Left lung (tissue), 10 donors: ENCODE results near the gene CNTN5. TPM values are rescaled to one million over a fixed set of nuclear protein-coding genes. Genes with fewer than 3 reads are reported as not detected.

Source experiments
- ATAC-seq: fragments of 200-7000 bp; cut with Tn5 transposase; one replicate; pipeline ENCODE4 v1.9.1; 2020; ENCODE audit warnings: moderate library complexity
- DNase-seq, 4 donors: peaks; one replicate each; pipeline ENCODE4 v3.0.0-alpha.2; 2013 to 2020
- H3K27ac ChIP-seq, 2 donors: fragments of 200-600 bp; sonication (generic) in 1 of 2; one replicate each; pipeline versions ENCODE4 v1.5.0 to v1.8.0; 2020 to 2021
- H3K27me3 ChIP-seq, 2 donors: fragments of 200-600 bp; sonication (generic) in 1 of 2; one replicate each; pipeline versions ENCODE4 v1.5.0 to v1.8.0; 2020 to 2021
- H3K36me3 ChIP-seq, 2 donors: fragments of 200-600 bp; sonication (generic) in 1 of 2; one replicate each; pipeline versions ENCODE4 v1.5.0 to v1.8.0; 2020 to 2021
- H3K4me1 ChIP-seq, 2 donors: fragments of 200-600 bp; one replicate each; pipeline ENCODE4 v1.8.0; 2021
- H3K4me3 ChIP-seq, 2 donors: fragments of 200-600 bp; sonication (generic) in 1 of 2; one replicate each; pipeline versions ENCODE4 v1.5.0 to v1.8.0; 2020 to 2021; ENCODE audit warnings: mild to moderate bottlenecking in 1 of 2
- H3K9me3 ChIP-seq, 2 donors: fragments of 200-600 bp; sonication (generic) in 1 of 2; one replicate each; pipeline versions ENCODE4 v1.5.0 to v1.8.0; 2020 to 2021
- intact Hi-C, 2 donors: fragments of 100-400 bp; cut with DNase I; formaldehyde crosslinking; loops; one replicate each; pipeline versions ENCODE4 v1.11.2 to v1.14.2; 2022
- polyA plus RNA-seq, 6 donors: library from polyadenylated mRNA; unstranded; fragments of 120-200 nt; gene quantifications; one replicate each; pipeline ENCODE4 v1.2.1, GENCODE V29; 2013; ENCODE audit not compliant: insufficient read length in 6 of 6
- total RNA-seq, 2 donors: library from RNA; stranded (reverse); fragmentation: NEBNext Ultra II Directional; extraction: Animal tissue kit (Norgen Biotek cat#: 25700); gene quantifications; one replicate each; pipeline ENCODE4 v1.2.1, GENCODE V29; 2021
- TF ChIP-seq, protein P1 (sequence below), 2 donors: fragments of 200-600 bp; sonication (generic) in 1 of 2; IDR thresholded peaks; one replicate each; pipeline versions ENCODE4 v1.5.0 to v1.8.0; 2021; ENCODE audit warnings: antibody characterized with exemption in 2 of 2
- donor health status: DM: no; HTN: yes; CAD: no.
- donor health status: DM: no; HTN: no; CAD: no.

The CNTN5 gene
- total and polyA plus RNA-seq, 8 donors, result 0.08 to 0.34 (median 0.24) TPM; not detected in 1

DNA sequence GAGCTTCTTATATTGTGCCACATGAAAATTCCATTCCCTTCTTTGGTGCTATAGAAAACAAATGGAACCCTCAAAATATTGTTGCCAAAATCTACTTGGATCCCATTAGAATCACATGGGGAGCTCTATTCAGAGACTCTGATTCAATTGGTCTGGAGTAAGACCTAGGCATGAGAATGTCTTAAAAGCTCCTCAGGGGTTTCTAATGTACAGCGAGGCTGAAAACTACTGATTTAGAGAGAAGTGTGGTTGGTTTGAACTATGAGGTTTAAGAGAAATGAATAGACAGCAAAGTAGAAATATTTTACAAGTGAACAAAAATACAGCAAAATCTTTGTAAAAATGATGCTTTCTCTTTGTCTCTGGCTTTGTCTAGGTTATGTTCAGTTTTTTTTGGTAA is 514.7 kb downstream of the CNTN5 start:
- Histone ChIP-seq H3K9me3 (peaks cover 0 to 5% of the 10 kb centered on the region in 2 donors), H3K27ac (no peak overlapping the region), H3K27me3 (no peaks in the 10 kb centered on the region), H3K4me3 (no peak overlapping the region), H3K36me3 (no peaks in the 10 kb centered on the region), H3K4me1 (no peaks in the 10 kb centered on the region)
- intact Hi-C loops, result no loop called here
- ATAC-seq (no peak), DNase-seq (no peak)
- TF ChIP-seq, protein P1, sequence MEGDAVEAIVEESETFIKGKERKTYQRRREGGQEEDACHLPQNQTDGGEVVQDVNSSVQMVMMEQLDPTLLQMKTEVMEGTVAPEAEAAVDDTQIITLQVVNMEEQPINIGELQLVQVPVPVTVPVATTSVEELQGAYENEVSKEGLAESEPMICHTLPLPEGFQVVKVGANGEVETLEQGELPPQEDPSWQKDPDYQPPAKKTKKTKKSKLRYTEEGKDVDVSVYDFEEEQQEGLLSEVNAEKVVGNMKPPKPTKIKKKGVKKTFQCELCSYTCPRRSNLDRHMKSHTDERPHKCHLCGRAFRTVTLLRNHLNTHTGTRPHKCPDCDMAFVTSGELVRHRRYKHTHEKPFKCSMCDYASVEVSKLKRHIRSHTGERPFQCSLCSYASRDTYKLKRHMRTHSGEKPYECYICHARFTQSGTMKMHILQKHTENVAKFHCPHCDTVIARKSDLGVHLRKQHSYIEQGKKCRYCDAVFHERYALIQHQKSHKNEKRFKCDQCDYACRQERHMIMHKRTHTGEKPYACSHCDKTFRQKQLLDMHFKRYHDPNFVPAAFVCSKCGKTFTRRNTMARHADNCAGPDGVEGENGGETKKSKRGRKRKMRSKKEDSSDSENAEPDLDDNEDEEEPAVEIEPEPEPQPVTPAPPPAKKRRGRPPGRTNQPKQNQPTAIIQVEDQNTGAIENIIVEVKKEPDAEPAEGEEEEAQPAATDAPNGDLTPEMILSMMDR (IDR thresholded peaks at IDR 0.05), result no peak

DNA sequence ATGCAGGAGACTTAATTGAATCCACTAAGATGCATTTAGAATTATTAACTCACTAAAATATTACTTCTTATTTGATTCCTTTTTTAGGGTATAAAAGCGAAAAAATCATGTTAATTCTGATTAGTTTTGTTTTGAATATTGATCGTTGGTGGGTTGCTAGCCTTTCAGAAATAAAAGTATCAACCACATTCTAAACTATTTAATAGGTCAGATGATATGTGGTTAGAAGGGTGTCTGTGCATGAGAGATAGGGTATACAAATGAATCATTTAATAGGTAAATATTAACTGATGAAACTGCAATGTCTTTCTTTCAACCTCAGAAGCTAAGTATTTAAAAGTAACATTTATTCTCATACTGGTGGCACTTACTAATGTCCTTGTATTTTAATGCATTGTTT is 515.1 kb downstream of the CNTN5 start:
- peaks cover 0 to 5% of the 10 kb centered on the region in 2 donors for H3K9me3 ChIP-seq
- no peak overlapping the region for H3K4me3 ChIP-seq
- no peaks in the 10 kb centered on the region for H3K36me3 ChIP-seq
- H3K27ac ChIP-seq, result no peak overlapping the region
- no peaks in the 10 kb centered on the region for H3K4me1 ChIP-seq
- DNase-seq (no peak), ATAC-seq (no peak)
- intact Hi-C loops, result no loop called here
- H3K27me3 ChIP-seq, result no peaks in the 10 kb centered on the region
- TF ChIP-seq, protein P1 (IDR thresholded peaks at IDR 0.05), result no peak

DNA sequence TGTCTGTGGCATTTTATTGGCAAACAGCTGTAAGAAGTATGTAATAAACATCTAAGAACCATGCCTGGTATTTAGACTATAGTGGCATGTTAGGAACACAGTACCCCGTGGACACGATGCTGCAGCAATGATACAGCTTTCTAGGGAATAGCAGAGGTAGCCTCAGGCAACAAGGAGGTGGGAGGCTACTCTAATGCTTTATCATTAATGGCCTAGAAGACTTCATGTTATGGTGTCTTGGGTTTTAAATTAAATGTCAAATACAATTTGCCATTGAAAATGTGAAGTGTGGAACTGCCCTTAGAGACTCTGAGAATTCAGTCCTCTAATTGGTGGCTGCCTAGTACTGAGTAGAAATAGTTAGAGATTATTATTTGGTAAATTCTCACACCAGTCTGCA is 516.9 kb downstream of the CNTN5 start:
- ATAC-seq (no peak), DNase-seq (no peak)
- H3K4me3 ChIP-seq, result no peak overlapping the region
- H3K4me1 ChIP-seq, result no peaks in the 10 kb centered on the region
- no peaks in the 10 kb centered on the region for H3K27me3 ChIP-seq
- H3K27ac ChIP-seq, result no peak overlapping the region
- TF ChIP-seq, protein P1 (IDR thresholded peaks at IDR 0.05), result no peak
- H3K9me3 ChIP-seq, result no peaks in the 10 kb centered on the region
- H3K36me3 ChIP-seq, result no peaks in the 10 kb centered on the region
- intact Hi-C loops, result no loop called here

DNA sequence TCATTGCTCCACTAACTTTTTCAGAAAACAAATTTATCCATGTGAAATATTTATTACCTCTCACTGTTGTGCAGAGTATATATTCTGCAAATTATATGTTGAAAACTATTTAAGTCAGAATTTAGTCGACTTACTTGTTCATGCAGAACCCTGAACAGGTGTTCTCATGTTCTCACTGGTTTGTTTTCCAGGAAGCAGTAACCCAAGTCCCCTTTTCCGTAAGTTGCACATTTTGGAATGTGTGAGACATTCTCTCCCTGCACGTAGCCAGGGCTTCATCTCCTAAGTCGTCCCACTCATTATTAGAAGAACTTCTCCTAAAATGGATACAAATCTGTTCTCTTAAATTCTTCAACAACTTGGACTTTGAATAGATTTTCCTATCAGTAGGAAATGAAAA is 524.9 kb downstream of the CNTN5 start:
- DNase-seq, result no peak
- TF ChIP-seq, protein P1 (IDR thresholded peaks at IDR 0.05), result no peak

DNA sequence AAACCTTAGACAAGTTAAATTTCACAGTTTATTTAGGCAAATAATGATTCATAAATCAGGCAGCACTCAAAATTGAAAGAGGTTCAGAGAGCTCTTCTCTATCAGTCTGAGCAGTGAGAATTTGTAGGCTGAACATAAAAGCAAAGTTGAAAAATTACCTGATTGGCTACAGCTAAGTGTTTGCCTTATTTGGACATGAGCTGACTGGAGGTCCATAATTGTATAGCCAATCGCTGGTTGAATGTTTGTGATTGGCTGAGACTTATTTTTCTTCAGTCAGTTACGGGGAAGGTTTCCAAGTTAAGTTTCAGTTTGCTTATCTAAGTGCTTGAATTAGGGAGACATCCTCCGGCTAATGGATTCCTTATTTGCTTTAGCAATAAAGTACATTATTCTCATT is 527.5 kb downstream of the CNTN5 start:
- Histone ChIP-seq H3K9me3 (no peaks in the 10 kb centered on the region), H3K36me3 (no peaks in the 10 kb centered on the region), H3K27me3 (no peaks in the 10 kb centered on the region), H3K27ac (no peak overlapping the region), H3K4me1 (no peaks in the 10 kb centered on the region), H3K4me3 (no peak overlapping the region)
- intact Hi-C loops, result no loop called here
- ATAC-seq (no peak), DNase-seq (no peak)
- TF ChIP-seq, protein P1 (IDR thresholded peaks at IDR 0.05), result no peak

More for the DNA sequence above, 524.9 kb downstream of the CNTN5 start:
- H3K27ac ChIP-seq, result no peak overlapping the region
- intact Hi-C loops, result no loop called here
- no peaks in the 10 kb centered on the region for H3K9me3 ChIP-seq
- no peaks in the 10 kb centered on the region for H3K36me3 ChIP-seq
- H3K4me1 ChIP-seq, result no peaks in the 10 kb centered on the region
- ATAC-seq, result no peak
- H3K27me3 ChIP-seq, result no peaks in the 10 kb centered on the region
- no peak overlapping the region for H3K4me3 ChIP-seq
